Ishikawa (cell line): ENCODE data around the gene STRC.

ENCODE experiments used
- CEBPB ChIP-seq: IDR thresholded peaks from 2 replicates; pipeline ENCODE4 v1.6.1; 2012
- EP300 ChIP-seq: IDR thresholded peaks from 2 replicates; pipeline ENCODE4 v1.6.1; 2012; ENCODE audit warnings: borderline replicate concordance
- FOXM1 ChIP-seq: IDR thresholded peaks from 2 replicates; pipeline ENCODE4 v1.6.1; 2012; ENCODE audit warnings: low read depth, borderline replicate concordance
- MAX ChIP-seq: IDR thresholded peaks from 2 replicates; pipeline ENCODE4 v1.6.1; 2012
- NFIC ChIP-seq: IDR thresholded peaks from 2 replicates; pipeline ENCODE4 v1.6.1; 2012
- ZBTB7A ChIP-seq: IDR thresholded peaks from 2 replicates; pipeline ENCODE4 v1.6.1; 2012; ENCODE audit warnings: low read depth

The STRC gene

GRCh38 chr15:43550527-43551363 lies 67.9 kb downstream of the STRC start:
- TF ChIP-seq EP300 (no peak), ZBTB7A (no peak), FOXM1 (no peak), NFIC (no peak), CEBPB (no peak), MAX (no peak)
